ENCODE measurements around the gene PRSS36. TPM values are rescaled to one million over a fixed set of nuclear protein-coding genes. Genes with fewer than 3 reads are reported as not detected.
"Not testable (repeated sequence)": the region's sequence is repeated elsewhere in the genome, so short reads cannot be mapped to it uniquely, and the experiment has no call there.

The PRSS36 gene
- total RNA-seq, 1 donor from 2014 or later = 0.96 TPM

DNA sequence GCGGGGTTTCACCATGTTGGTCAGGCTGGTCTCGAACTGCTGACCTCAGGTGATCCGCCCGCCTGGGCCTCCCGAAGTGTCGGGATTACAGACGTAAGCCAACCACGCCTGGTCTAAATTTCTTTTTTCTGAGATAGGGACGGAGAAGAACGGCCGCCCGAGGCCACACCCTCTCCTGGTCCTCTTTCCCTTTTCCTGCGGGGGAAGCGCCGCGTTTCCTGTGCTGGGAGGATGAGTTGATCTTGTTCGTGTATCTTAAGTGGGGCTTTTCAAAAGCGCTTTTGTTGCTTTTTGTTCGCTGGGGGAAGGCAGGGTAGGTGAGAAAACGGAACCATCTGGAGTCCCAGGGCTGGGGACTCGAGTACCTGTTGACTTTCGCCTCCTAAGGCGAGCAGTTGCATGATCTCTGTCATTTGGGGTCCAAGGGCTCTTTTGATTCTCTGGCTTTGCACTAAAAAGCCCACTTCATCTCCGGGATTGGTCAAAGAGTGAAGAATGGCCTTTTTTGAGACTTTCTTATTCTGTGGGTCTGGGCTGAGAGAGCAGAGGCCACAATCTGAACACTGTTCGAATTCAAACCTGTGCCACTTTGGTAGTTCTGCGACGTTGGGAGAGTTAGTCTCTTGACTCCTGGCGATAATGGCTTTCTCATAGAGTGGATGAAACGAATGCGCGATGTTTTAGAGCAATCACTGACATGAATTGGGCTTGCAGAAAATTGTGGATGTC, 31.4 kb upstream of the PRSS36 start:
- peak in 1 of 2 experiments; percentile 41 for DNase-seq (ENCODE audit: low spot score in 2 of 2, unreplicated experiment in 2 of 2)
- peaks cover 18% of the 10 kb centered on the region for H3K36me3 Mint-ChIP-seq
- TF ChIP-seq, protein P1, sequence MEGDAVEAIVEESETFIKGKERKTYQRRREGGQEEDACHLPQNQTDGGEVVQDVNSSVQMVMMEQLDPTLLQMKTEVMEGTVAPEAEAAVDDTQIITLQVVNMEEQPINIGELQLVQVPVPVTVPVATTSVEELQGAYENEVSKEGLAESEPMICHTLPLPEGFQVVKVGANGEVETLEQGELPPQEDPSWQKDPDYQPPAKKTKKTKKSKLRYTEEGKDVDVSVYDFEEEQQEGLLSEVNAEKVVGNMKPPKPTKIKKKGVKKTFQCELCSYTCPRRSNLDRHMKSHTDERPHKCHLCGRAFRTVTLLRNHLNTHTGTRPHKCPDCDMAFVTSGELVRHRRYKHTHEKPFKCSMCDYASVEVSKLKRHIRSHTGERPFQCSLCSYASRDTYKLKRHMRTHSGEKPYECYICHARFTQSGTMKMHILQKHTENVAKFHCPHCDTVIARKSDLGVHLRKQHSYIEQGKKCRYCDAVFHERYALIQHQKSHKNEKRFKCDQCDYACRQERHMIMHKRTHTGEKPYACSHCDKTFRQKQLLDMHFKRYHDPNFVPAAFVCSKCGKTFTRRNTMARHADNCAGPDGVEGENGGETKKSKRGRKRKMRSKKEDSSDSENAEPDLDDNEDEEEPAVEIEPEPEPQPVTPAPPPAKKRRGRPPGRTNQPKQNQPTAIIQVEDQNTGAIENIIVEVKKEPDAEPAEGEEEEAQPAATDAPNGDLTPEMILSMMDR (IDR thresholded peaks at IDR 0.05; ENCODE audit: unreplicated experiment) = no peak
- H3K4me3 Mint-ChIP-seq = peak overlapping the region; percentile 94
- H3K27me3 Mint-ChIP-seq (ENCODE audit: low read depth) = no peaks in the 10 kb centered on the region
- H3K4me1 Mint-ChIP-seq = peaks cover 35% of the 10 kb centered on the region
- no peaks in the 10 kb centered on the region for H3K9me3 Mint-ChIP-seq
- peak overlapping the region; percentile 100 for H3K27ac Mint-ChIP-seq

DNA sequence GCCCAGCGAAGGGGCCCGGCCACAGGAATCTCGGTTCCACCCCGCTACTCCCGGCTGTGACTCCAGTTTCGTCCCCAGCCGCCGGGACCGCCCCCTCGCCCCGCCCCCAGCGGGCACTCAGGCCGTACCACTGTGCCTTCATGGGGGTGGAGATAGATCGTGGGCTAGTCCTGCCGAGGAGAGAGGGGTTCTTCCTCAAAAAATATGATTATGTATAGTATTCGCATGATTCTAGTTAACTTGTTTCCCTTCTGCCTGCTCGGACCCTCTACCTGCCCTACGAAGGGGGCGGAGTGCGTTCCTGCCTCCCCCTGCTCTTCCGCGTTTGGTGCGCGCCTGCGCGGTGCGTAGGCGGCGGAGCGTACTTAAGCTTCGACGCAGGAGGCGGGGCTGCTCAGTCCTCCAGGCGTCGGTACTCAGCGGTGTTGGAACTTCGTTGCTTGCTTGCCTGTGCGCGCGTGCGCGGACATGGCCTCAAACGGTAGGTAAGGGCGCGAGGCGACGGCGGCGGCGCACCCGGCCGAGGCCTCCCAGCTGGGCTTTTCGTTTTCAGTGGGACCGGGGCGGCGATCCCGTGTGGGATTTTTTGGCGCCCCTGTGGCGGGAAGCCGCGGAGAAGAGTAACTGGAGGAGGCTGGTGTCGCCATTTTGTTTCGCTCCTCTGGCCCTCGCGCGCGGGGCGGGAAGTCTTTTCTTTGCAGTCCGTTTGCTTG, 30.0 kb upstream of the PRSS36 start, which contains the start of gene FUS:
TSS of gene FUS (plus strand) at position 393 of the 713 bp plus-strand sequence. CDS start at position 469, 76 bp downstream.
- H3K9me3 Mint-ChIP-seq = no peaks in the 10 kb centered on the region
- H3K4me1 Mint-ChIP-seq = peaks cover 35% of the 10 kb centered on the region
- TF ChIP-seq, protein P1 (IDR thresholded peaks at IDR 0.05; ENCODE audit: unreplicated experiment) = no peak
- H3K4me3 Mint-ChIP-seq = peak within 1 kb of the TSS; percentile 94
- H3K27ac Mint-ChIP-seq = peak within 1 kb of the TSS; percentile 100
- peaks cover 6% of the 10 kb centered on the region for H3K36me3 Mint-ChIP-seq
- H3K27me3 Mint-ChIP-seq (ENCODE audit: low read depth) = no peaks in the 10 kb centered on the region
- peak; percentile 88 to 96 for DNase-seq (ENCODE audit: low spot score in 2 of 2, unreplicated experiment in 2 of 2)

DNA sequence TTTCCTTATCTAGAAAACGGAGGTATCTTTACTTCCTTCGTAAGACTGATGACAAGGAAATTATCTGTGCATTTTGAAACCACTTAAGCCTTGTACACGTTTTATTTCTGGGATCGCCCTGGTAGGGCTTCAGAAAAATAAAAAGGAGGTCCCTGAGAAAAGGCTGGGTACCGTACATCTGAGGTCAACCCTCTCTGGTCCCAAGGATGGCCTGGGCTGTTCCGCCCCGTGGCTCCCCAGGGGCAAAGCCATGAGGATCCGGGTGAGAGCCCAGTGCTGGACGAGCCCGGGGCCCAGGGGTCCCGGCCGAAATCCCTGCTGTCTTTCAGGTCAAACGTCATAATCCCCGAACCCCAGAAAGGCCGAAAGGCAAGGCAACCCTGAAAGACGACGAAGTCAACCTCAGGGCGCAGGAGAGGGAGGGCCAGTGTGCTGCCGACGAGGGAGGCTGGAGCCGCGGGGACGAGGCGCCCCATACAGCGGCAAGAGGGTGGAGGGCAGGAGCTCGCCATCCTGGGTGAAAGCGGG, 29.4 kb upstream of the PRSS36 start:
- Mint-ChIP-seq H3K9me3 (no peaks in the 10 kb centered on the region), H3K27me3 (ENCODE audit: low read depth) (no peaks in the 10 kb centered on the region), H3K36me3 (peaks cover 3% of the 10 kb centered on the region), H3K4me1 (peaks cover 35% of the 10 kb centered on the region), H3K27ac (peak overlapping the region; percentile 100), H3K4me3 (peak overlapping the region; percentile 94)
- DNase-seq (ENCODE audit: low spot score in 2 of 2, unreplicated experiment in 2 of 2) = no peak
- TF ChIP-seq, protein P1 (IDR thresholded peaks at IDR 0.05; ENCODE audit: unreplicated experiment) = no peak

DNA sequence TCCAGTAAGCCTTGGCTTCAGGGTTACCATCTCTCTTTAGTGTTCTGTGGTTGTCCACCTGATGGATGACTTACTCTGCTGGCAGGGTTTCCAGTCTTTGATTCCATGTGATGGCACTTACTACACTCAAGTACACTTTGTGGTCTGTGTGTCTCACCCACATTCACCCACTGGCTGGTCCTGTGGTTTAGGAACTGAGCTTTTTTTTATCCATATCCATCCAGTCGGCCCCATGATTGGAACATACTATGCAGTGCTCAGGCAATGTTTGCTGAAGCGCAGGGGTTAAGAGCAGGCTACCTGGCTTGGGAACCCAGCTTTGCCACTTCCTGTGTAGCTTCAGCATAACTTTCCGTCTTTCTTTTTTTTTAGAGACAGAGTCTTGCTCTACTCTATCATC, 27.3 kb upstream of the PRSS36 start:
- Mint-ChIP-seq H3K4me3 (no peak overlapping the region), H3K4me1 (peaks cover 15% of the 10 kb centered on the region), H3K27me3 (ENCODE audit: low read depth) (no peaks in the 10 kb centered on the region), H3K36me3 (no peaks in the 10 kb centered on the region), H3K27ac (no peak overlapping the region), H3K9me3 (no peaks in the 10 kb centered on the region)
- TF ChIP-seq, protein P1 (IDR thresholded peaks at IDR 0.05; ENCODE audit: unreplicated experiment) = no peak
- no peak for DNase-seq (ENCODE audit: low spot score in 2 of 2, unreplicated experiment in 2 of 2)

DNA sequence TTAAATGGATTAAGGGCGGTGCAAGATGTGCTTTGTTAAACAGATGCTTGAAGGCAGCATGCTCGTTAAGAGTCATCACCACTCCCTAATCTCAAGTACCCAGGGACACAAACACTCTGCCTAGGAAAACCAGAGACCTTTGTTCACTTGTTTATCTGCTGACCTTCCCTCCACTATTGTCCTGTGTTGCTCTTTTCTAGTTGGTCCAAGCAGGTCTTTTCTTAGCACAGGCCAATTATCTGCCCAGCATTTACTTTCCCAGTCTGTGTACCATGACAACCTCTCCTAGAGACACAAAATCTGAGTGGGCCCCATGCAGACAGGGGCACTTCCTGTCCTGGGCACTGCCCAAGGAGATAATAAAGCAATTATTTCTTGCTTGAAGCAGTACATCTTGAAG, 20.2 kb upstream of the PRSS36 start:
- not testable (repeated sequence) for H3K4me1 Mint-ChIP-seq; H3K9me3 Mint-ChIP-seq; H3K27me3 Mint-ChIP-seq (ENCODE audit: low read depth); DNase-seq (ENCODE audit: low spot score in 2 of 2, unreplicated experiment in 2 of 2); H3K4me3 Mint-ChIP-seq; H3K36me3 Mint-ChIP-seq
- peak overlapping the region; percentile 28 for H3K27ac Mint-ChIP-seq

DNA sequence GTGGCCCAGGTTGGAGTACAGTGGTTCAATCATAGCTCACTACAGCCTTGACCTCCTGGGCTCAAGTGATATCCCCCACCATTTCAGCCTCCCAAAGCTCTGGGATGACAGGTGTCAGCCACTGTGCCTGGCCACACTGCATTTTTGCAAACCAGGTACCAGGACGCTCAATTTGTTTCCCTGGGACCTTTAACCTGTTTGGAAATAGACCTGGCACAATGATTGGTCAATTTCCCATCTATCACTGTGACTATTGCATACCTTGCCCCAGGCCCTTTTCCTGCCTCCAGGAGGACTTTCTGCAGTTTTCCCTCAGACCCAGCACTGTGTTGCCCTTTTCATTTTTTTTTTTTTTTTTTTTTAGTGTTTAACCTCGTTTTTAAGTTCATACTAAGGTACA, 19.0 kb upstream of the PRSS36 start:
- Mint-ChIP-seq H3K4me3 (no peak overlapping the region), H3K27ac (no peak overlapping the region), H3K4me1 (peaks cover 3% of the 10 kb centered on the region), H3K27me3 (ENCODE audit: low read depth) (no peaks in the 10 kb centered on the region), H3K36me3 (no peaks in the 10 kb centered on the region), H3K9me3 (no peaks in the 10 kb centered on the region)
- TF ChIP-seq, protein P1 (IDR thresholded peaks at IDR 0.05; ENCODE audit: unreplicated experiment) = no peak
- no peak for DNase-seq (ENCODE audit: low spot score in 2 of 2, unreplicated experiment in 2 of 2)
